Measurements from ENCODE around the gene NPM1.

DNA sequence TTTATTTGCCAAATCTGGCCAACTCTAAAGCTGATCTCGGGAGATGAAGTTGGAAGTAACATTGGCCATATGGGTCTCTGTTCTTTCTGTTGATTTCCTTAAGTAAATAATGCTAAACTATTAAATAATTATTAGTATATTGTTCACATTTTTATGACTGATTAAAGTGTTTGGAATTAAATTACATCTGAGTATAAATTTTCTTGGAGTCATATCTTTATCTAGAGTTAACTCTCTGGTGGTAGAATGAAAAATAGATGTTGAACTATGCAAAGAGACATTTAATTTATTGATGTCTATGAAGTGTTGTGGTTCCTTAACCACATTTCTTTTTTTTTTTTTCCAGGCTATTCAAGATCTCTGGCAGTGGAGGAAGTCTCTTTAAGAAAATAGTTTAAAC is 22.5 kb downstream of the NPM1 start:
- TF ChIP-seq, protein P1, sequence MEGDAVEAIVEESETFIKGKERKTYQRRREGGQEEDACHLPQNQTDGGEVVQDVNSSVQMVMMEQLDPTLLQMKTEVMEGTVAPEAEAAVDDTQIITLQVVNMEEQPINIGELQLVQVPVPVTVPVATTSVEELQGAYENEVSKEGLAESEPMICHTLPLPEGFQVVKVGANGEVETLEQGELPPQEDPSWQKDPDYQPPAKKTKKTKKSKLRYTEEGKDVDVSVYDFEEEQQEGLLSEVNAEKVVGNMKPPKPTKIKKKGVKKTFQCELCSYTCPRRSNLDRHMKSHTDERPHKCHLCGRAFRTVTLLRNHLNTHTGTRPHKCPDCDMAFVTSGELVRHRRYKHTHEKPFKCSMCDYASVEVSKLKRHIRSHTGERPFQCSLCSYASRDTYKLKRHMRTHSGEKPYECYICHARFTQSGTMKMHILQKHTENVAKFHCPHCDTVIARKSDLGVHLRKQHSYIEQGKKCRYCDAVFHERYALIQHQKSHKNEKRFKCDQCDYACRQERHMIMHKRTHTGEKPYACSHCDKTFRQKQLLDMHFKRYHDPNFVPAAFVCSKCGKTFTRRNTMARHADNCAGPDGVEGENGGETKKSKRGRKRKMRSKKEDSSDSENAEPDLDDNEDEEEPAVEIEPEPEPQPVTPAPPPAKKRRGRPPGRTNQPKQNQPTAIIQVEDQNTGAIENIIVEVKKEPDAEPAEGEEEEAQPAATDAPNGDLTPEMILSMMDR (IDR thresholded peaks at IDR 0.05): no peak
- no peak for TF ChIP-seq POLR2A (IDR thresholded peaks at IDR 0.05)
